Measurements from ENCODE around the gene TMEM184A. TPM values are rescaled to one million over a fixed set of nuclear protein-coding genes. Genes with fewer than 3 reads are reported as not detected.
A peak's percentile ranks its signal among the peaks of the same experiment; 100 is the strongest.

The TMEM184A gene
- total and polyA plus RNA-seq, 10 of the 15 experiments (the other 5 are each of a cell fraction or from before 2014, with no cell fraction given): 0.04 to 0.15 TPM; not detected in 8

- FAIRE-seq (no peak), DNase-seq (ENCODE audit: low read depth, low spot score) (no peak), ATAC-seq (no peak)
- CTCF ChIA-PET: no interaction called here
- 84% methylated on average over 38 of the region's 41 CpGs for WGBS (ENCODE audit: insufficient coverage, insufficient replicate concordance, low lambda C conversion rate, missing lambda C conversion rate)
- no peak overlapping the region for H2AFZ ChIP-seq (ENCODE audit: control insufficient read depth, low read depth, low read length)
- no peak overlapping the region for H3K27ac ChIP-seq (ENCODE audit: control insufficient read depth, insufficient read depth)
- TF ChIP-seq CREB1 (IDR thresholded peaks at IDR 0.05; ENCODE audit: low read depth) (peak; percentile 12; the same call in 1 of the 2 replicates), CHD2 (IDR thresholded peaks at IDR 0.05; ENCODE audit: borderline replicate concordance, low read depth, low read length) (no peak)
- no peaks in the 10 kb centered on the region for H3K9me3 ChIP-seq (replicated peaks; ENCODE audit: control insufficient read depth, insufficient read depth, low read length)
- no peak overlapping the region for H3K9ac ChIP-seq (ENCODE audit: control insufficient read depth, insufficient read depth, low read length)
- no TSS peak for BruUV-seq (replicated peaks)
- SMC1A ChIA-PET (ENCODE audit: uncharacterized antibody, unreplicated experiment): no interaction called here
- H3K4me1 ChIP-seq (ENCODE audit: control insufficient read depth, insufficient read depth, low read length): no peaks in the 10 kb centered on the region
- H3K27me3 ChIP-seq (replicated peaks in 1 of 2; ENCODE audit: control insufficient read depth in 2 of 2, insufficient read depth in 2 of 2, low read length in 1 of 2): no peaks in the 10 kb centered on the region
- in situ Hi-C loops (cut with MboI) (no loop called here), intact Hi-C loops (cut with micrococcal nuclease; ENCODE audit: unreplicated experiment) (no loop called here)
- POLR2A ChIA-PET: no interaction called here
- H3K79me2 ChIP-seq (ENCODE audit: control insufficient read depth, insufficient read depth, low read length): no peaks in the 10 kb centered on the region
- RAD21 ChIA-PET (ENCODE audit: unreplicated experiment): no interaction called here
- H3K4me3 ChIP-seq: no peak overlapping the region
- no peaks in the 10 kb centered on the region for H4K20me1 ChIP-seq (ENCODE audit: control insufficient read depth, insufficient read depth)
- no peak overlapping the region for H3K4me2 ChIP-seq (ENCODE audit: control insufficient read depth, insufficient read depth)
- H3K36me3 ChIP-seq (ENCODE audit: control insufficient read depth in 2 of 2, insufficient read depth in 2 of 2, low read length in 1 of 2): peaks cover 3 to 20% of the 10 kb centered on the region in 2 experiments; a peak in 3 of 4 replicates
Observed at GRCh38 chr7:1544178-1544895, 11.7 kb downstream of the TMEM184A start.

- DNase-seq (ENCODE audit: low read depth, low spot score) (no peak), ATAC-seq (no peak), FAIRE-seq (no peak)
- H3K4me3 ChIP-seq: no peak overlapping the region
- H3K9ac ChIP-seq (ENCODE audit: control insufficient read depth, insufficient read depth, low read length): no peak overlapping the region
- ChIA-PET SMC1A (ENCODE audit: uncharacterized antibody, unreplicated experiment) (no interaction called here), CTCF (no interaction called here), RAD21 (ENCODE audit: unreplicated experiment) (no interaction called here), POLR2A (no interaction called here)
- peaks cover 3 to 20% of the 10 kb centered on the region in 2 experiments; a peak in 3 of 4 replicates for H3K36me3 ChIP-seq (ENCODE audit: control insufficient read depth in 2 of 2, insufficient read depth in 2 of 2, low read length in 1 of 2)
- H3K27ac ChIP-seq (ENCODE audit: control insufficient read depth, insufficient read depth): no peak overlapping the region
- 90% methylated on average over 6 of the region's 6 CpGs for WGBS (ENCODE audit: insufficient coverage, insufficient replicate concordance, low lambda C conversion rate, missing lambda C conversion rate)
- no peaks in the 10 kb centered on the region for H3K27me3 ChIP-seq (replicated peaks in 1 of 2; ENCODE audit: control insufficient read depth in 2 of 2, insufficient read depth in 2 of 2, low read length in 1 of 2)
- H3K79me2 ChIP-seq (ENCODE audit: control insufficient read depth, insufficient read depth, low read length): no peaks in the 10 kb centered on the region
- no peak overlapping the region for H3K4me2 ChIP-seq (ENCODE audit: control insufficient read depth, insufficient read depth)
- in situ Hi-C loops (cut with MboI) (no loop called here), intact Hi-C loops (cut with micrococcal nuclease; ENCODE audit: unreplicated experiment) (no loop called here)
- H2AFZ ChIP-seq (ENCODE audit: control insufficient read depth, low read depth, low read length): no peak overlapping the region
- no peaks in the 10 kb centered on the region for H3K4me1 ChIP-seq (ENCODE audit: control insufficient read depth, insufficient read depth, low read length)
- no TSS peak for BruUV-seq (replicated peaks)
- no peaks in the 10 kb centered on the region for H3K9me3 ChIP-seq (replicated peaks; ENCODE audit: control insufficient read depth, insufficient read depth, low read length)
- H4K20me1 ChIP-seq (ENCODE audit: control insufficient read depth, insufficient read depth): no peaks in the 10 kb centered on the region
- TF ChIP-seq PKNOX1 (IDR thresholded peaks at IDR 0.05) (no peak), BRCA1 (IDR thresholded peaks at IDR 0.05; ENCODE audit: low read depth, low read length) (no peak), KDM1A (IDR thresholded peaks at IDR 0.05; ENCODE audit: borderline replicate concordance) (no peak), HSF1 (IDR thresholded peaks at IDR 0.05; ENCODE audit: low read depth, low read length) (no peak), E4F1 (IDR thresholded peaks at IDR 0.05; ENCODE audit: borderline replicate concordance, partially characterized antibody) (no peak), NFYB (IDR thresholded peaks at IDR 0.05; ENCODE audit: insufficient read depth, low read depth, low read length) (no peak), ATF2 (IDR thresholded peaks at IDR 0.05; ENCODE audit: low read length) (no peak), TARDBP (IDR thresholded peaks at IDR 0.05; ENCODE audit: borderline replicate concordance) (no peak), SMAD1 (IDR thresholded peaks at IDR 0.05; ENCODE audit: low read depth, partially characterized antibody) (no peak)
Observed at GRCh38 chr7:1543826-1544177, 12.2 kb downstream of the TMEM184A start.

Measured in GM12878 (cell line).